ENCODE data around the gene ECEL1. TPM values are rescaled to one million over a fixed set of nuclear protein-coding genes. Genes with fewer than 3 reads are reported as not detected.

ECEL1 gene
- total and polyA plus RNA-seq, 2 of the 4 experiments (the other 2 are of a cell fraction) = not detected

DNA sequence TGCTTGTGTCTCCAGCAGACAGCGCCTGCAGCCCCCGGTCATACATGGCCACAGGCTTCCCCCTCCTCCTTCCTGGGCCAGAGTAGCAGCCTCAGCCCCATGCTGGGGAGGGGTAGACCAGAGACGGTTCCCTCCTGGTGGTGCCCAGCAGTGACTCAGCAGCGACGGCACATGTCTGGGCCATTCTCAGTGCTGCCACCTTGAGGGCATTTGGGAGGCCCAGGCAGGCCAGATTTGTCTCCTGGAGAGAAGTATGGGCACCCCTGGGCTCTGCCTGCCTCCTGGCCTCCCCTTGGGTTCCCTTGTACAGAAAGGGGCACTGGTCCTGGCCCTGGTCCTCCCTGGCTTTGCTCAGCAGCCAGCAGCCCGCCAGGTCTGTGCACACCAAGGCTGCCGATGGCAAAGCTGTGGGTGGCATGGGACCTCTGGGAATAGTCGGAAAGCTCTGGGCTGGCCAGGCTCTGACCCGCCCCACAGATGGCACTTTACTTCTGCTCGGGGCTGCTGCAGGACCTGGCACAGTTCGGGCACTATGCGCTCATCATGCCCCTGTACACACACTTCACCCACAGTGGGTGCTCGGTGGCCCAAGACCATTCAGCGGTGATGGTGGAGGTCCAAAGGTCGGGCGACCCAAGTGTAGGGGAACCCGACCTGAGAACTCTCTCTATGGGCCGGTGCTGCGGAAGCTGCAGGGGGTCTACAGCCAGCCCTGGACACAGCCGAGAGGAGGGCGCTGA is 43.1 kb downstream of the ECEL1 start:
- peak overlapping the region; percentile 78 for H2AFZ ChIP-seq (replicated peaks; ENCODE audit: low read length, poor library complexity)

More for the DNA sequence above, 43.1 kb downstream of the ECEL1 start:
- Histone ChIP-seq H4K91ac (ENCODE audit: insufficient read depth, low read depth, low read length) (no peak overlapping the region), H4K20me1 (ENCODE audit: insufficient read depth, low read length) (no peaks in the 10 kb centered on the region), H2AK5ac (ENCODE audit: low read depth, low read length) (no peak overlapping the region), H3K4me1 (ENCODE audit: control insufficient read depth, insufficient read depth, low read length) (no peaks in the 10 kb centered on the region), H3K18ac (ENCODE audit: low read depth, low read length) (no peak overlapping the region), H2BK120ac (ENCODE audit: low read depth, low read length) (no peak overlapping the region), H3K14ac (replicated peaks; ENCODE audit: low read depth, low read length) (no peak overlapping the region), H3K79me1 (ENCODE audit: low read depth in 1 of 2, low read length in 2 of 2) (no peaks in the 10 kb centered on the region), H3K4ac (ENCODE audit: low read depth, low read length) (no peak overlapping the region), H2BK15ac (ENCODE audit: low read depth, low read length) (no peak overlapping the region), H3K9me1 (ENCODE audit: insufficient read depth, low read length) (no peaks in the 10 kb centered on the region), H2BK20ac (ENCODE audit: low read depth, low read length) (no peak overlapping the region), H4K8ac (ENCODE audit: low read depth in 2 of 2, low read length in 2 of 2) (no peak overlapping the region), H2AK9ac (replicated peaks; ENCODE audit: low read depth, low read length, poor library complexity) (no peak overlapping the region), H3K4me2 (ENCODE audit: low read depth, low read length) (no peak overlapping the region), H3K9ac (ENCODE audit: low read depth, low read length) (no peak overlapping the region), H3K56ac (ENCODE audit: extremely low read depth, insufficient read depth, low read length) (no peak overlapping the region), H3K27ac (ENCODE audit: insufficient read depth, low read length) (no peak overlapping the region), H3K27me3 (ENCODE audit: control insufficient read depth, insufficient read depth, low read length) (peaks cover 6% of the 10 kb centered on the region; the same call in 1 of the 2 replicates), H3K36me3 (ENCODE audit: control insufficient read depth, insufficient read depth, low read length) (no peaks in the 10 kb centered on the region), H3K4me3 (ENCODE audit: insufficient read depth, low read depth, low read length) (no peak overlapping the region), H4K5ac (ENCODE audit: low read depth, low read length) (no peak overlapping the region), H2BK5ac (ENCODE audit: low read depth, low read length, poor library complexity, severe bottlenecking) (no peak overlapping the region), H3K9me3 (ENCODE audit: control insufficient read depth, insufficient read depth, low read length) (no peaks in the 10 kb centered on the region), H3K23ac (ENCODE audit: low read depth, low read length) (no peak overlapping the region)
- ATAC-seq (ENCODE audit: low read depth) (peak; percentile 61), DNase-seq (peak; percentile 50)
- intact Hi-C loops (cut with micrococcal nuclease) (loop anchor here (5.0 kb wide), 2 partner anchors 117 to 302 kb away; no protein-coding TSS in a partner anchor), dilution Hi-C loops (cut with HindIII; ENCODE audit: low sequenced_read_pairs, unreplicated experiment) (no loop called here), in situ Hi-C loops (cut with MboI; ENCODE audit: low sequenced_read_pairs) (no loop called here)
- CTCF ChIA-PET = interaction anchor here (0.8 kb wide), 1 partner anchor 20 kb away, joined by 4 read pairs; no protein-coding TSS in a partner anchor
- POLR2A ChIA-PET (ENCODE audit: unreplicated experiment) = no interaction called here
- WGBS, 2 experiments (ENCODE audit: extremely low coverage in 2 of 2, insufficient read length in 1 of 2) = 59% methylated on average over 4 of the region's 21 CpGs; no CpG with 5 or more reads in 1 of the 2 experiments
- BruUV-seq (replicated peaks) = no TSS peak
- no peak for TF ChIP-seq CHD1 (IDR thresholded peaks at IDR 0.05; ENCODE audit: low read depth, low read length)
- no peak; the same call in 1 of the 2 replicates for TF ChIP-seq RAD21 (IDR thresholded peaks at IDR 0.05; ENCODE audit: low read length)
- TF ChIP-seq NFE2L2 (IDR thresholded peaks at IDR 0.05; ENCODE audit: low read depth, low read length) = peak; percentile 74
- TF ChIP-seq, protein P1, sequence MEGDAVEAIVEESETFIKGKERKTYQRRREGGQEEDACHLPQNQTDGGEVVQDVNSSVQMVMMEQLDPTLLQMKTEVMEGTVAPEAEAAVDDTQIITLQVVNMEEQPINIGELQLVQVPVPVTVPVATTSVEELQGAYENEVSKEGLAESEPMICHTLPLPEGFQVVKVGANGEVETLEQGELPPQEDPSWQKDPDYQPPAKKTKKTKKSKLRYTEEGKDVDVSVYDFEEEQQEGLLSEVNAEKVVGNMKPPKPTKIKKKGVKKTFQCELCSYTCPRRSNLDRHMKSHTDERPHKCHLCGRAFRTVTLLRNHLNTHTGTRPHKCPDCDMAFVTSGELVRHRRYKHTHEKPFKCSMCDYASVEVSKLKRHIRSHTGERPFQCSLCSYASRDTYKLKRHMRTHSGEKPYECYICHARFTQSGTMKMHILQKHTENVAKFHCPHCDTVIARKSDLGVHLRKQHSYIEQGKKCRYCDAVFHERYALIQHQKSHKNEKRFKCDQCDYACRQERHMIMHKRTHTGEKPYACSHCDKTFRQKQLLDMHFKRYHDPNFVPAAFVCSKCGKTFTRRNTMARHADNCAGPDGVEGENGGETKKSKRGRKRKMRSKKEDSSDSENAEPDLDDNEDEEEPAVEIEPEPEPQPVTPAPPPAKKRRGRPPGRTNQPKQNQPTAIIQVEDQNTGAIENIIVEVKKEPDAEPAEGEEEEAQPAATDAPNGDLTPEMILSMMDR (conservative IDR thresholded peaks at IDR 0.05; ENCODE audit: low read depth, low read length) = peak; percentile 57
- TF ChIP-seq, protein P2, sequence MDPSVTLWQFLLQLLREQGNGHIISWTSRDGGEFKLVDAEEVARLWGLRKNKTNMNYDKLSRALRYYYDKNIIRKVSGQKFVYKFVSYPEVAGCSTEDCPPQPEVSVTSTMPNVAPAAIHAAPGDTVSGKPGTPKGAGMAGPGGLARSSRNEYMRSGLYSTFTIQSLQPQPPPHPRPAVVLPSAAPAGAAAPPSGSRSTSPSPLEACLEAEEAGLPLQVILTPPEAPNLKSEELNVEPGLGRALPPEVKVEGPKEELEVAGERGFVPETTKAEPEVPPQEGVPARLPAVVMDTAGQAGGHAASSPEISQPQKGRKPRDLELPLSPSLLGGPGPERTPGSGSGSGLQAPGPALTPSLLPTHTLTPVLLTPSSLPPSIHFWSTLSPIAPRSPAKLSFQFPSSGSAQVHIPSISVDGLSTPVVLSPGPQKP (IDR thresholded peaks at IDR 0.05; ENCODE audit: borderline replicate concordance, low read depth, low read length) = no peak
- TF ChIP-seq FOS (IDR thresholded peaks at IDR 0.05; ENCODE audit: low read depth, low read length) = no peak
- TF ChIP-seq, protein P3, sequence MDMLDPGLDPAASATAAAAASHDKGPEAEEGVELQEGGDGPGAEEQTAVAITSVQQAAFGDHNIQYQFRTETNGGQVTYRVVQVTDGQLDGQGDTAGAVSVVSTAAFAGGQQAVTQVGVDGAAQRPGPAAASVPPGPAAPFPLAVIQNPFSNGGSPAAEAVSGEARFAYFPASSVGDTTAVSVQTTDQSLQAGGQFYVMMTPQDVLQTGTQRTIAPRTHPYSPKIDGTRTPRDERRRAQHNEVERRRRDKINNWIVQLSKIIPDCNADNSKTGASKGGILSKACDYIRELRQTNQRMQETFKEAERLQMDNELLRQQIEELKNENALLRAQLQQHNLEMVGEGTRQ (IDR thresholded peaks at IDR 0.05; ENCODE audit: low read depth, low read length) = peak; percentile 35; the same call in 1 of the 2 replicates
- TF ChIP-seq BHLHE40 (IDR thresholded peaks at IDR 0.05; ENCODE audit: low read depth, low read length) = peak; percentile 52; the same call in 1 of the 2 replicates
- TF ChIP-seq MAZ (IDR thresholded peaks at IDR 0.05; ENCODE audit: borderline replicate concordance, low read depth, low read length) = no peak
- TF ChIP-seq MXI1 (IDR thresholded peaks at IDR 0.05; ENCODE audit: borderline replicate concordance, low read depth, low read length) = no peak
- TF ChIP-seq MAFK (IDR thresholded peaks at IDR 0.05; ENCODE audit: low read depth, low read length) = no peak
- TF ChIP-seq RFX5 (IDR thresholded peaks at IDR 0.05; ENCODE audit: low read depth, low read length) = no peak
- TF ChIP-seq POLR2A (IDR thresholded peaks at IDR 0.05; ENCODE audit: low read depth, low read length) = no peak
- peak; percentile 9; the same call in 1 of the 2 replicates for TF ChIP-seq SMC3 (IDR thresholded peaks at IDR 0.05; ENCODE audit: low read depth, low read length)
